Tibial nerve (tissue), 3 donors: Measurements from ENCODE around the gene GRID1.

Experiments used
- CTCF ChIP-seq, 5 experiments: fragments of 200-600 bp in 3 of 5; fragments of 450-650 bp in 2 of 5; sonication (generic) in 3 of 5; IDR thresholded peaks; one replicate each; pipeline ENCODE4 v1.5.1; 2016 to 2019; ENCODE audit warnings: antibody characterized with exemption in 5 of 5, mild to moderate bottlenecking in 3 of 5, moderate library complexity in 2 of 5
- POLR2A ChIP-seq, 2 donors: fragments of 450-650 bp; IDR thresholded peaks; one replicate each; pipeline ENCODE4 v1.6.1; 2017; ENCODE audit warnings: antibody characterized with exemption in 2 of 2, mild to moderate bottlenecking in 2 of 2, moderate library complexity in 2 of 2

GRCh38 chr10:86301971-86302370 lies 64.6 kb downstream of the GRID1 start:
- no peak for TF ChIP-seq CTCF (IDR thresholded peaks at IDR 0.05)
- TF ChIP-seq POLR2A (IDR thresholded peaks at IDR 0.05), result no peak
